B cell (primary cell): ENCODE data around the gene DNAAF8. TPM values are rescaled to one million over a fixed set of nuclear protein-coding genes. Genes with fewer than 3 reads are reported as not detected.

Experiments
- ATAC-seq: fragments of 200-7000 bp; cut with Tn5 transposase; one replicate; pipeline ENCODE4 v1.10.0; 2021; ENCODE audit warnings: low read depth, mild to moderate bottlenecking, moderate number of reproducible peaks, moderate library complexity
- CTCF ChIA-PET: fragments of 350-600 bp; sonication (Branson Sonifier 250); formaldehyde crosslinking; loops from one replicate; lab custom pipeline; 2021; ENCODE audit warnings: antibody characterized with exemption, inconsistent platforms; lab: Charles Lee
- POLR2A ChIA-PET: fragments of 350-600 bp; sonication (Branson Sonifier 250); formaldehyde crosslinking; loops from one replicate; lab custom pipeline; 2021; ENCODE audit warnings: antibody characterized with exemption; lab: Charles Lee
- DNase-seq: peaks from one replicate; pipeline ENCODE4 v3.0.0; 2013
- H2AFZ ChIP-seq: 2 replicates; pipeline ENCODE4 v1.6.1; 2012; ENCODE audit warnings: mild to moderate bottlenecking, low read depth, low read length; ENCODE audit not compliant: insufficient read depth, poor library complexity, severe bottlenecking
- H3K27ac ChIP-seq, 2 donors: 1 replicate in 1 of 2; 2 replicates in 1 of 2; pipeline ENCODE4 v1.5.1; 2012 to 2013; ENCODE audit warnings: low read length in 2 of 2, mild to moderate bottlenecking in 2 of 2, moderate library complexity in 1 of 2
- H3K27me3 ChIP-seq, 4 experiments: fragments of 200-600 bp in 1 of 4; sonication (generic) in 1 of 4; replicated peaks in 1 of 4; 1 replicate in 2 of 4; 2 replicates in 2 of 4; pipeline versions ENCODE4 v1.6.1 to v1.7.0; 2013 to 2016; ENCODE audit warnings: low read length in 3 of 4, mild to moderate bottlenecking in 2 of 4, mixed read lengths in 1 of 4, moderate library complexity in 1 of 4; ENCODE audit not compliant: insufficient read depth in 4 of 4, control insufficient read depth in 3 of 4; ENCODE audit errors: control extremely low read depth in 1 of 4
- H3K36me3 ChIP-seq, 2 experiments: replicated peaks in 1 of 2; 1 replicate in 1 of 2; 2 replicates in 1 of 2; pipeline versions ENCODE4 v1.6.1 to v1.7.1; 2013; ENCODE audit warnings: low read length in 1 of 2; ENCODE audit not compliant: insufficient read depth in 2 of 2, control insufficient read depth in 1 of 2; ENCODE audit errors: control extremely low read depth in 1 of 2, extremely low read depth in 1 of 2
- H3K4me1 ChIP-seq, 2 donors: fragments of 200-600 bp in 1 of 2; sonication (generic) in 1 of 2; 1 replicate in 1 of 2; 2 replicates in 1 of 2; pipeline versions ENCODE4 v1.5.1 to v1.6.1; 2013 to 2017; ENCODE audit warnings: low read length in 2 of 2; ENCODE audit not compliant: control insufficient read depth in 2 of 2, insufficient read depth in 2 of 2
- H3K4me2 ChIP-seq: replicated peaks from 2 replicates; pipeline ENCODE3; 2012; ENCODE audit warnings: mild to moderate bottlenecking, low read depth, low read length; ENCODE audit not compliant: poor library complexity, severe bottlenecking
- H3K4me3 ChIP-seq, 5 experiments: fragments of 200-600 bp in 1 of 5; sonication (generic) in 1 of 5; 1 replicate in 3 of 5; 2 replicates in 2 of 5; pipeline versions ENCODE4 v1.5.1 to v1.7.0; 2011 to 2016; ENCODE audit warnings: low read length in 4 of 5, mild to moderate bottlenecking in 4 of 5, low read depth in 2 of 5, control low read depth in 1 of 5, moderate library complexity in 1 of 5; ENCODE audit not compliant: insufficient read depth in 1 of 5; ENCODE audit errors: control extremely low read depth in 1 of 5, extremely low read depth in 1 of 5
- H3K79me2 ChIP-seq: fragments of 200-600 bp; sonication (generic); one replicate; pipeline ENCODE4 v1.6.0; 2016; ENCODE audit warnings: low read length; ENCODE audit not compliant: control insufficient read depth, insufficient read depth
- H3K9ac ChIP-seq: fragments of 200-600 bp; sonication (generic); 2 replicates; pipeline ENCODE4 v1.6.1; 2017; ENCODE audit warnings: mild to moderate bottlenecking, low read length, moderate library complexity
- H3K9me3 ChIP-seq, 3 donors: one replicate each; pipeline versions ENCODE4 v1.6.1 to v1.7.1; 2013; ENCODE audit warnings: low read length in 2 of 3; ENCODE audit not compliant: control insufficient read depth in 2 of 3, insufficient read depth in 1 of 3; ENCODE audit errors: control extremely low read depth in 1 of 3
- H4K20me1 ChIP-seq: 2 replicates; pipeline ENCODE4 v1.6.0; 2012; ENCODE audit warnings: mild to moderate bottlenecking, low read length; ENCODE audit not compliant: insufficient read depth, control insufficient read depth, poor library complexity, severe bottlenecking
- H3K27ac Mint-ChIP-seq: one replicate; pipeline ENCODE4 v1.8.0; 2021; ENCODE audit warnings: mixed read lengths
- H3K27me3 Mint-ChIP-seq: one replicate; pipeline ENCODE4 v1.8.0; 2021; ENCODE audit warnings: mixed read lengths
- H3K4me1 Mint-ChIP-seq: one replicate; pipeline ENCODE4 v1.8.0; 2021; ENCODE audit warnings: mixed read lengths
- H3K4me3 Mint-ChIP-seq: one replicate; pipeline ENCODE4 v1.8.0; 2021; ENCODE audit warnings: mixed read lengths
- H3K9me3 Mint-ChIP-seq: one replicate; pipeline ENCODE4 v1.8.0; 2022; ENCODE audit warnings: mixed read lengths; ENCODE audit not compliant: insufficient read depth
- CTCF ChIP-seq: fragments of 200-600 bp; IDR thresholded peaks from one replicate; pipeline ENCODE4 v1.8.0; 2022; ENCODE audit warnings: antibody characterized with exemption, mild to moderate bottlenecking
- EZH2 ChIP-seq: IDR thresholded peaks from 2 replicates; pipeline ENCODE4 v1.6.1; 2012; ENCODE audit warnings: borderline replicate concordance, low read depth, mild to moderate bottlenecking, moderate library complexity, low read length; ENCODE audit not compliant: insufficient read depth, poor library complexity, severe bottlenecking
- WGBS: methylation state at CpG from one replicate; pipeline ENCODE4 v1.1.5; 2013; ENCODE audit warnings: missing lambda C conversion rate; ENCODE audit not compliant: insufficient coverage; 5-methylcytosine and 5-hydroxymethylcytosine counted together
- intact Hi-C: fragments of 100-400 bp; cut with micrococcal nuclease; formaldehyde crosslinking; loops from one replicate; pipeline ENCODE4 v1.10.0; 2022
- polyA plus RNA-seq: library from polyadenylated mRNA; depleted of rRNA; stranded (reverse); fragments of >200 nt; gene quantifications from 2 replicates; pipeline ENCODE4 v1.2.3, GENCODE V29; 2012
- small RNA-seq: library from RNA; depleted of rRNA; stranded (forward); fragments of <200 nt; gene quantifications from one replicate; pipeline ENCODE3, GENCODE V24; 2012; ENCODE audit warnings: low replicate concordance, low read depth; ENCODE audit not compliant: insufficient read length
- total RNA-seq, 2 donors: library from RNA; stranded (reverse); fragments of 120-200 nt in 1 of 2; gene quantifications; 1 replicate in 1 of 2; 2 replicates in 1 of 2; pipeline versions ENCODE4 v1.2.3 to v1.2.4, GENCODE V29; 2013 to 2022

The DNAAF8 gene
- total and polyA plus RNA-seq, 2 donors (not counting 1 experiment from before 2014, with no cell fraction given), result 0.09 to 0.44 TPM

DNA sequence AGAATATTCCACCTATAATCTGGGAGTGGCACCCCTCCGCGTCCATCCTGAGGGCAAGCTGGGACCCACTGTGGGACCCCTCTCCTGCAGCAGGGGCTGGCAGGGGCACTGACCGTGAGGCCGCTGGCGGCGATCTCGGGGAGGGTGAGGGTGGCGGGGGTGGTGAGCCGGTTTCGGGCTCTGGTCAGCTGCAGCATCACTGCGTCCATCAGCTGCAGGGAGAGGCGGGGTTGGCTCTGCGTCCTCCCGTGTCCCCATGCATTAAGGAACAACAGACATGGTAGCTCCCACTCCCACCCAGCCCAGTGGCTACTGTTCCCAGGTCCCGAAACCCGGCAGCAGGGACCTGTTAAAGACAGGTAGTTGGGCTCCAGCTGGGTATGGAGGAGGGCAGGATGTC, 64.1 kb downstream of the DNAAF8 start:
- ChIA-PET POLR2A (interaction anchor here (0.6 kb wide), 1 partner anchor 8 kb away, joined by 3 read pairs; no protein-coding TSS in a partner anchor), CTCF (no interaction called here)
- Histone ChIP-seq H3K4me3 (no peak overlapping the region), H3K9ac (no peak overlapping the region), H3K27ac (no peak overlapping the region), H4K20me1 (no peaks in the 10 kb centered on the region), H2AFZ (no peak overlapping the region), H3K79me2 (no peaks in the 10 kb centered on the region), H3K36me3 (no peaks in the 10 kb centered on the region), H3K27me3 (no peaks in the 10 kb centered on the region), H3K9me3 (no peaks in the 10 kb centered on the region), H3K4me1 (peaks cover 25 to 27% of the 10 kb centered on the region in 2 donors), H3K4me2 (no peak overlapping the region)
- H3K9me3 Mint-ChIP-seq, result no peaks in the 10 kb centered on the region
- DNase-seq, result no peak
- 89% methylated on average over 12 of the region's 16 CpGs for WGBS
- no peak for TF ChIP-seq CTCF
- TF ChIP-seq EZH2, result no peak
- no peak overlapping the region for H3K4me3 Mint-ChIP-seq
- intact Hi-C loops, result no loop called here
- no peak for ATAC-seq
- H3K4me1 Mint-ChIP-seq, result peaks cover 20% of the 10 kb centered on the region
- H3K27me3 Mint-ChIP-seq, result no peaks in the 10 kb centered on the region
- peak overlapping the region; percentile 26 for H3K27ac Mint-ChIP-seq

Small RNA genes within 50 kb of the gene (small RNA-seq; reads per million reads assigned to genes)
- gene RF00017, result not detected

Other genes starting within 250 kb of the DNAAF8 start
- gene CDIP1, start 195.8 kb upstream of the DNAAF8 start, total RNA-seq, result 18.0 and 20.3 TPM in 2 replicates
- 12.8 and 12.9 TPM in 2 replicates for gene CDIP1, start 195.8 kb upstream of the DNAAF8 start, polyA plus RNA-seq
- 0.66 and 0.79 TPM in 2 replicates for gene C16orf96, start 178.2 kb upstream of the DNAAF8 start, total RNA-seq
- gene C16orf96, start 178.2 kb upstream of the DNAAF8 start, polyA plus RNA-seq, result 0.31 and 0.40 TPM in 2 replicates
- gene UBALD1, start 119.6 kb upstream of the DNAAF8 start, total RNA-seq, result 31.7 and 36.6 TPM in 2 replicates
- gene UBALD1, start 119.6 kb upstream of the DNAAF8 start, polyA plus RNA-seq, result 25.6 and 35.4 TPM in 2 replicates
- 89.2 and 89.8 TPM in 2 replicates for gene MGRN1, start 109.7 kb upstream of the DNAAF8 start, total RNA-seq
- gene MGRN1, start 109.7 kb upstream of the DNAAF8 start, polyA plus RNA-seq, result 16.5 and 22.7 TPM in 2 replicates
- 38.5 and 43.2 TPM in 2 replicates for gene NUDT16L1, start 41.0 kb upstream of the DNAAF8 start, total RNA-seq
- 47.1 and 59.2 TPM in 2 replicates for gene NUDT16L1, start 41.0 kb upstream of the DNAAF8 start, polyA plus RNA-seq
- 31.9 and 36.2 TPM in 2 replicates for gene ANKS3, start 266 bp upstream of the DNAAF8 start, total RNA-seq
- gene ANKS3, start 266 bp upstream of the DNAAF8 start, polyA plus RNA-seq, result 26.5 and 38.4 TPM in 2 replicates
- gene ZNF500, start 32.6 kb downstream of the DNAAF8 start, total RNA-seq, result 26.5 and 35.7 TPM in 2 replicates
- 11.0 and 12.0 TPM in 2 replicates for gene ZNF500, start 32.6 kb downstream of the DNAAF8 start, polyA plus RNA-seq
- not detected in 2 replicates for gene SEPTIN12, start 53.8 kb downstream of the DNAAF8 start, total RNA-seq
- 0.07 TPM in 1 of 2 replicates, not detected in the other for gene SEPTIN12, start 53.8 kb downstream of the DNAAF8 start, polyA plus RNA-seq
- not detected in 2 replicates for gene SMIM22, start 60.8 kb downstream of the DNAAF8 start, total RNA-seq
- not detected in 2 replicates for gene SMIM22, start 60.8 kb downstream of the DNAAF8 start, polyA plus RNA-seq
- 9.2 and 10.5 TPM in 2 replicates for gene ROGDI, start 68.1 kb downstream of the DNAAF8 start, total RNA-seq
- gene ROGDI, start 68.1 kb downstream of the DNAAF8 start, polyA plus RNA-seq, result 31.9 and 34.9 TPM in 2 replicates
- 137 and 147 TPM in 2 replicates for gene GLYR1, start 112.8 kb downstream of the DNAAF8 start, total RNA-seq
- gene GLYR1, start 112.8 kb downstream of the DNAAF8 start, polyA plus RNA-seq, result 34.0 and 40.6 TPM in 2 replicates
- gene UBN1, start 112.9 kb downstream of the DNAAF8 start, total RNA-seq, result 38.1 and 41.9 TPM in 2 replicates
- 16.6 and 23.7 TPM in 2 replicates for gene UBN1, start 112.9 kb downstream of the DNAAF8 start, polyA plus RNA-seq
- not detected in 2 replicates for gene PPL, start 202.6 kb downstream of the DNAAF8 start, total RNA-seq
- gene PPL, start 202.6 kb downstream of the DNAAF8 start, polyA plus RNA-seq, result 0.07 TPM in 1 of 2 replicates, not detected in the other
- gene SEC14L5, start 223.8 kb downstream of the DNAAF8 start, total RNA-seq, result not detected in 2 replicates
- gene SEC14L5, start 223.8 kb downstream of the DNAAF8 start, polyA plus RNA-seq, result not detected in 2 replicates